HepG2 (cell line): ENCODE measurements around the gene MRPL18. TPM values are rescaled to one million over a fixed set of nuclear protein-coding genes. Genes with fewer than 3 reads are reported as not detected.

Source experiments
- EED ChIP-seq: sonication (generic); formaldehyde crosslinking; IDR thresholded peaks from 2 replicates; pipeline ENCODE4 v1.5.0; 2020; ENCODE audit warnings: mild to moderate bottlenecking, missing genetic modification reagents
- HDAC6 ChIP-seq: fragments of 200-600 bp; sonication (generic); IDR thresholded peaks from 2 replicates; pipeline ENCODE4 v1.7.0; 2017; ENCODE audit warnings: mild to moderate bottlenecking, antibody characterized with exemption, low read length, low read depth
- IKZF1 ChIP-seq: fragments of 450-650 bp; IDR thresholded peaks from 2 replicates; pipeline ENCODE4 v1.7.1; 2016
- JUN ChIP-seq: sonication (generic); formaldehyde crosslinking; IDR thresholded peaks from 2 replicates; pipeline ENCODE4 v1.4.0; 2020; ENCODE audit warnings: mild to moderate bottlenecking, missing genetic modification reagents
- MAF1 ChIP-seq: sonication (generic); formaldehyde crosslinking; IDR thresholded peaks from 2 replicates; pipeline ENCODE4 v1.5.0; 2020; ENCODE audit warnings: missing genetic modification reagents, borderline replicate concordance
- NFYB ChIP-seq: sonication (generic); formaldehyde crosslinking; IDR thresholded peaks from 2 replicates; pipeline ENCODE4 v1.4.0; 2020; ENCODE audit warnings: missing genetic modification reagents
- NR2F1 ChIP-seq, 2 experiments: fragments of 450-650 bp in 1 of 2; formaldehyde crosslinking in 1 of 2; IDR thresholded peaks; 2 replicates each; pipeline versions ENCODE4 v1.5.0 to v1.6.1; 2016 to 2020; ENCODE audit warnings: mild to moderate bottlenecking in 1 of 2, missing compliant biosample characterization in 1 of 2, missing genetic modification reagents in 1 of 2, moderate library complexity in 1 of 2
- PBX2 ChIP-seq: IDR thresholded peaks from 2 replicates; pipeline ENCODE4 v1.6.1; 2016; ENCODE audit warnings: control low read depth
- PBX3 ChIP-seq: sonication (generic); formaldehyde crosslinking; IDR thresholded peaks from 2 replicates; pipeline ENCODE4 v1.8.1; 2023; ENCODE audit warnings: missing genetic modification reagents, inconsistent platforms, borderline replicate concordance
- RAD51 ChIP-seq: fragments of 450-650 bp; IDR thresholded peaks from 2 replicates; pipeline ENCODE4 v1.6.1; 2016; ENCODE audit warnings: borderline replicate concordance
- RARG ChIP-seq: sonication (generic); formaldehyde crosslinking; IDR thresholded peaks from 2 replicates; pipeline ENCODE4 v1.4.0; 2020; ENCODE audit warnings: low read depth, mild to moderate bottlenecking, missing genetic modification reagents
- RELA ChIP-seq: sonication (generic); formaldehyde crosslinking; IDR thresholded peaks from 2 replicates; pipeline ENCODE4 v1.4.0; 2020; ENCODE audit warnings: missing genetic modification reagents
- RFX5 ChIP-seq: IDR thresholded peaks from 2 replicates; pipeline ENCODE4 v1.6.1; 2011; ENCODE audit warnings: low read depth, low read length, improper control_type of control experiment
- SAP130 ChIP-seq: IDR thresholded peaks from 2 replicates; pipeline ENCODE4 v1.6.1; 2016; ENCODE audit warnings: low read depth
- SETDB1 ChIP-seq: sonication (generic); formaldehyde crosslinking; IDR thresholded peaks from 2 replicates; pipeline ENCODE4 v1.5.1; 2020; ENCODE audit warnings: missing genetic modification reagents, mild to moderate bottlenecking, borderline replicate concordance
- TBX2 ChIP-seq: sonication (generic); formaldehyde crosslinking; IDR thresholded peaks from 2 replicates; pipeline ENCODE4 v1.5.0; 2020; ENCODE audit warnings: missing genetic modification reagents, mild to moderate bottlenecking, borderline replicate concordance
- ZBTB38 ChIP-seq: sonication (generic); formaldehyde crosslinking; IDR thresholded peaks from 2 replicates; pipeline ENCODE4 v1.5.1; 2020; ENCODE audit warnings: mild to moderate bottlenecking, missing genetic modification reagents
- ZC3H4 ChIP-seq: sonication (generic); formaldehyde crosslinking; IDR thresholded peaks from 2 replicates; pipeline ENCODE4 v1.4.0; 2020; ENCODE audit warnings: missing genetic modification reagents, borderline replicate concordance
- ZNF337 ChIP-seq: sonication (generic); formaldehyde crosslinking; IDR thresholded peaks from 2 replicates; pipeline ENCODE4 v1.5.1; 2020; ENCODE audit warnings: missing genetic modification reagents, low read depth, mild to moderate bottlenecking, borderline replicate concordance
- ZNF484 ChIP-seq: sonication (generic); formaldehyde crosslinking; IDR thresholded peaks from 2 replicates; pipeline ENCODE4 v1.5.1; 2020; ENCODE audit warnings: mild to moderate bottlenecking, low read depth, missing genetic modification reagents, borderline replicate concordance
- ZNF501 ChIP-seq: sonication (generic); formaldehyde crosslinking; IDR thresholded peaks from 2 replicates; pipeline ENCODE4 v1.5.1; 2020; ENCODE audit warnings: mild to moderate bottlenecking, moderate library complexity, missing genetic modification reagents
- ZNF672 ChIP-seq: sonication (generic); formaldehyde crosslinking; IDR thresholded peaks from 2 replicates; pipeline ENCODE4 v1.8.1; 2022; ENCODE audit warnings: missing genetic modification reagents
- ZNF747 ChIP-seq: sonication (generic); formaldehyde crosslinking; IDR thresholded peaks from 2 replicates; pipeline ENCODE4 v1.8.1; 2023; ENCODE audit warnings: missing genetic modification reagents, mild to moderate bottlenecking, borderline replicate concordance
- ZNF816 ChIP-seq: sonication (generic); formaldehyde crosslinking; IDR thresholded peaks from 2 replicates; pipeline ENCODE4 v1.8.0; 2022; ENCODE audit warnings: missing genetic modification reagents, mild to moderate bottlenecking, borderline replicate concordance
- ZNF850 ChIP-seq: sonication (generic); formaldehyde crosslinking; conservative IDR thresholded peaks from 2 replicates; pipeline ENCODE4 v1.9.0; 2021; ENCODE audit warnings: mild to moderate bottlenecking, missing genetic modification reagents
- polyA plus RNA-seq, 8 experiments: library from polyadenylated mRNA; depleted of rRNA in 3 of 8; stranded (reverse) in 7 of 8; unstranded in 1 of 8; fragments of >200 nt; fragmentation: Illumina TruSeq in 4 of 8; extraction: Trizol in 4 of 8; gene quantifications; 2 replicates each; pipeline versions ENCODE4 v1.2.1 to v1.2.3, GENCODE V29; 2011 to 2016; ENCODE audit warnings: low read depth in 4 of 8, missing spikeins in 1 of 8, mixed read lengths in 1 of 8; ENCODE audit not compliant: insufficient read depth in 1 of 8
- total RNA-seq, 5 experiments: library from RNA; depleted of rRNA; stranded (reverse); fragments of >200 nt; fragmentation: Illumina TruSeq; extraction: Trizol; gene quantifications; 2 replicates each; pipeline ENCODE4 v1.2.3, GENCODE V29; 2016; ENCODE audit warnings: low read depth in 1 of 5
- TF ChIP-seq, protein P1 (sequence below): IDR thresholded peaks from 2 replicates; pipeline ENCODE4 v1.6.1; 2018; ENCODE audit warnings: missing genetic modification reagents

The MRPL18 gene
- total and polyA plus RNA-seq, 2 of the 13 experiments (the other 11 are each of a cell fraction or from before 2014, with no cell fraction given): 85.6 to 176 TPM

- TF ChIP-seq HDAC6: no peak
- TF ChIP-seq ZNF747 (CRISPR knock-in tag): 0 out of 2 replicates have a peak, but pooled peaks have one; percentile 23
- TF ChIP-seq JUN: no peak
- peak; percentile 32; the same call in 1 of the 2 replicates for TF ChIP-seq TBX2 (CRISPR knock-in tag)
- no peak for TF ChIP-seq IKZF1
- TF ChIP-seq RARG (CRISPR knock-in tag): no peak
- TF ChIP-seq ZNF816: peak; percentile 93; the same call in 1 of the 2 replicates
- peak; percentile 72; the same call in 1 of the 2 replicates for TF ChIP-seq EED
- peak; percentile 94 for TF ChIP-seq NFYB (CRISPR knock-in tag)
- TF ChIP-seq ZNF337: 0 out of 2 replicates have a peak, but pooled peaks have one; percentile 22
- no peak for TF ChIP-seq ZBTB38 (CRISPR knock-in tag)
- peak; percentile 7 for TF ChIP-seq ZNF501 (CRISPR knock-in tag)
- peak; percentile 31; the same call in 1 of the 2 replicates for TF ChIP-seq RFX5
- TF ChIP-seq ZNF672 (CRISPR knock-in tag): no peak
- 0 out of 2 replicates have a peak, but pooled peaks have one; percentile 26 for TF ChIP-seq ZNF850 (CRISPR knock-in tag)
- no peak for TF ChIP-seq RAD51
- TF ChIP-seq, protein P1, sequence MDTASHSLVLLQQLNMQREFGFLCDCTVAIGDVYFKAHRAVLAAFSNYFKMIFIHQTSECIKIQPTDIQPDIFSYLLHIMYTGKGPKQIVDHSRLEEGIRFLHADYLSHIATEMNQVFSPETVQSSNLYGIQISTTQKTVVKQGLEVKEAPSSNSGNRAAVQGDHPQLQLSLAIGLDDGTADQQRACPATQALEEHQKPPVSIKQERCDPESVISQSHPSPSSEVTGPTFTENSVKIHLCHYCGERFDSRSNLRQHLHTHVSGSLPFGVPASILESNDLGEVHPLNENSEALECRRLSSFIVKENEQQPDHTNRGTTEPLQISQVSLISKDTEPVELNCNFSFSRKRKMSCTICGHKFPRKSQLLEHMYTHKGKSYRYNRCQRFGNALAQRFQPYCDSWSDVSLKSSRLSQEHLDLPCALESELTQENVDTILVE (CRISPR knock-in tag): no peak
- TF ChIP-seq PBX3 (CRISPR knock-in tag): peak; percentile 88; the same call in 1 of the 2 replicates
- TF ChIP-seq ZNF484 (CRISPR knock-in tag): no peak
- peak; percentile 92 for TF ChIP-seq SAP130 (CRISPR knock-in tag)
- TF ChIP-seq RELA (CRISPR knock-in tag): 0 out of 2 replicates have a peak, but pooled peaks have one; percentile 20
- peak; percentile 96 for TF ChIP-seq PBX2 (CRISPR knock-in tag)
- no peak for TF ChIP-seq ZC3H4 (CRISPR knock-in tag)
- TF ChIP-seq NR2F1 (CRISPR knock-in tag; IDR thresholded peaks at IDR 0.05): peak; percentile 40 to 79; a peak in 2 of 4 replicates
- no peak for TF ChIP-seq SETDB1 (CRISPR knock-in tag)
- TF ChIP-seq MAF1 (CRISPR knock-in tag): 0 out of 2 replicates have a peak, but pooled peaks have one; percentile 5
Measured at GRCh38 chr6:159790149-159790955, at the start of gene MRPL18 (continued).
